T-helper 22 cell (primary cell): ENCODE data around the gene SRGAP1.

Experiments used
- DNase-seq: peaks from one replicate; pipeline ENCODE4 v3.0.0-alpha.2; 2020; ENCODE audit warnings: low read depth

SRGAP1 gene

DNA sequence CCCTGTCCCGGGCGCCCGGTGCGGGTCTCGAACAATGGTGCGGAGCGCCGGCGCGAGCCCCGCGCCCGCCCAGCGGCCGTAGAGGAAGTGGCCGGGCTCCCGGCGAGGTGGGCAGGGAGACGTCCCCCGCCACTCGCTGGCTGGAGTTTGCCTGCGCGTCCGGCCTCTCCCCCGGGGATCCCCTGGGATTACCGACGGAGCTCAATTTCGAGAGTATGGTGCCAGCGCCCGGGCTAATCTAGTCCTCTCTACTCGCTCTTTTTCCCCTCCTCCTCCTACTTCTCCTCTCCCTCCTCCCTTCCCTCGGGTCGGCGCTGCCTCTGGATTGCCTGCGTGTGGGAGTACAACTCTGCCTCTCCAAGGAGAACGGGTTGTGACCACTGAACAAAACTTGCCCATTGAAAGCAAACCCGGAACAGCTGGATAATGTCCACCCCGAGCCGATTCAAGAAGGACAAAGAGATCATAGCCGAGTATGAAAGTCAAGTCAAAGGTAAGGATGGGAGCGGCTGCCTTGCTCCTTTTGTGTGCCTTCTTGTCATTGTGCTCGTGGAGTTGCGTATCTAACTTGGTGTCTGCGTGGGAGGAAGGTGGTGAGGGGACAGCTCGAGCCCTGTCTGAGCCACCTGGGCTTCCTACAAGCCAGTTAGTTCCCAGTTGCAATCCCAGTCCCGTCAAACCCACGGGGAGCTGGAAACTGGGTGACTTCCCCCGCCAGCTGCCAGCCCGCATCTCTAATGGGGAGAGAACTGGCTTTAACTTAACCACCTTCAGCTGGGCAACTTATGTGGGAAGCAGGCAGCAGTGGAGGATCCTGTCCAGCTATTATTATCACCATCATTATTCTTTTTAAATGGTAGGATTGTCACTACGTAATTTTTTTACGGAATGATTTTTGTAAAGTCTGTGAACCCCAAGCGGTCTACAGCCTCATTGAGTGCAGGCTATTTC is at the start of gene SRGAP1:
TSS of gene SRGAP1 (plus strand) at position 310 of the 951 bp plus-strand sequence. CDS start at position 427, 117 bp downstream.
- no peak for DNase-seq

DNA sequence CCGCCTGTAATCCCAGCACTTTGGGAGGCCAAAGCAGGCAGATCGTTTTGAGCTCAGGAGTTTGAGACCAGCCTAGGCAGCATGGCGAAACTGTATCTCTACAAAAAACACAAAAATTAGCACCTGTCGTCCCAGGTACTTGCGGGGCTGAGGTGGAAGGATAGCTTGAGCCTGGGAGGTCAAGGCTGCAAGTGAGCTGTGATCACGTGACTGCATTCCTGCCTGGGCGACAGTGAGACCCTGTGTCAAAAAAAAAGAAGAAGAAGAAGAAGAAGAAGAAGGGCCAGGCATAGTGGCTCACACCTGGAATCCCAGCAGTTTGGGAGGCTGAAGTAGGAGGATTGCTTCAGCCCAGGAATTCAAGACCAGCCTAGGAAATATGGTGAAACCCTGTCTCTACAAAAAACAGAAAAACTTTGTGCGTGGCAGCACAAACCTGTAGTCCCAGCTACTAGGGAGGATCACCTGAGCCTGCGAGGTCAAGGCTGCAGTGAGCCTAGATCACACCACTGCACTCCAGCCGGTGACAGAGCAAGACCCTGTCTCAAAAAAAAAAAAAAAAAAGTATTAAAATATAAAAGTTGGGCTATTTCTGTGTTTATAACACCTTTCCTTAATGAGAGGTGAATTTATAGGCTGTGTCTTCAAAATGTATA is 49.3 kb upstream of the SRGAP1 start:
- no peak for DNase-seq

DNA sequence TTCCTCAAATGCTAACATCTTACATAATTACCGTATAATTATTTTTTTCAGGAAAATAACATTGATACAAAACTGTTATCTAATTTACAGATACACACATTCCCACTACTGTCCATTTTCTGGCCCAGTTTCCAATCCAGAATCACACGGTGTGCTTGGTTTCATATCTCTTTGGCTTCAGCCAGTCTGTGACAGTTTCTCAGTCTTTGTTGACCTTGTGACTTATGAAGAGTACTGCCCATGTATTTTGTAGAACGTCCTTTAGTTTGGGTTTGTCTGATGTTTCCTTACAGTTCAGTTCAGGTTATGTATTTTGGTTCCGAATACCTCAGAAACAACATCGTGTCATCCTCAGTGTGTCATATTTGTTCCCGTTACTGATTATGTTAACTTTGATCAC is 48.6 kb upstream of the SRGAP1 start:
- no peak for DNase-seq

DNA sequence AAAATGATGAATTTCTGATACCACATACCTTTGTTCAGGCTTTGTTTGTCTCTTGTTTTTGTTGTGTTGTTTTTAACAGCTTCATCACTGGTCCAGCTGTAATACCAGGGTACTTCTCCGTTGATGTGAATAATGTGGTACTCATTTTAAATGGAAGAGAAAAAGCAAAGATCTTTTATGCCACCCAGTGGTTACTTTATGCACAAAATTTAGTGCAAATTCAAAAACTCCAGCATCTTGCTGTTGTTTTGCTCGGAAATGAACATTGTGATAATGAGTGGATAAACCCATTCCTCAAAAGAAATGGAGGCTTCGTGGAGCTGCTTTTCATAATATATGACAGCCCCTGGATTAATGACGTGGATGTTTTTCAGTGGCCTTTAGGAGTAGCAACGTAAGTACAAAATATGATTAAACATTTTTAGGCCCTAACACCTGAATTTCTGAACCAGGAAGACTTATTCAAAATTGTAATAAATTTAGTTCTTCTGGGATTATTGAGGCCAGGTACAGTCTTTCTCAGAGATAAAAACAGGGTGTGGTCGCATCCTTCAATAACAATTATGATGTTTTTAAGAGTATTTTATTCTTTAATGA is 42.4 kb upstream of the SRGAP1 start:
- DNase-seq, result no peak

DNA sequence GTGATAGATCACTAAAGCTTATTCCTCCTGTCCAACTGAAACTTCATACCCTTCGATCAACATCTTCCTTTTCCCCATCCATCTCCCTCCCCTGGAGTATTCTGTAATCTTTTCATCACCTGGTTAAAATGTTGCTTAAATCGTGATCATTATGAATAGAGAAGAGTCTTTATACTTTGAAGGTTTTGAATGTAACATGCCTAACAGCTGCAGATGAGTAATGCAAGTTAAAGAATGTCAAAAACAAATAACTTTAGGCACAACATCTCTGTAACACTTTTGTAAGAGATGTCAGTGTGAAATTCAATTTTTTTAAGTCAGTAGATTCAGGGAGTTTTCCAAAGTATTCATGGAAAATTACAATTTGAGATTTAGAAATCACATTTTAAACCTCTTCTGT is 39.8 kb upstream of the SRGAP1 start:
- no peak for DNase-seq

DNA sequence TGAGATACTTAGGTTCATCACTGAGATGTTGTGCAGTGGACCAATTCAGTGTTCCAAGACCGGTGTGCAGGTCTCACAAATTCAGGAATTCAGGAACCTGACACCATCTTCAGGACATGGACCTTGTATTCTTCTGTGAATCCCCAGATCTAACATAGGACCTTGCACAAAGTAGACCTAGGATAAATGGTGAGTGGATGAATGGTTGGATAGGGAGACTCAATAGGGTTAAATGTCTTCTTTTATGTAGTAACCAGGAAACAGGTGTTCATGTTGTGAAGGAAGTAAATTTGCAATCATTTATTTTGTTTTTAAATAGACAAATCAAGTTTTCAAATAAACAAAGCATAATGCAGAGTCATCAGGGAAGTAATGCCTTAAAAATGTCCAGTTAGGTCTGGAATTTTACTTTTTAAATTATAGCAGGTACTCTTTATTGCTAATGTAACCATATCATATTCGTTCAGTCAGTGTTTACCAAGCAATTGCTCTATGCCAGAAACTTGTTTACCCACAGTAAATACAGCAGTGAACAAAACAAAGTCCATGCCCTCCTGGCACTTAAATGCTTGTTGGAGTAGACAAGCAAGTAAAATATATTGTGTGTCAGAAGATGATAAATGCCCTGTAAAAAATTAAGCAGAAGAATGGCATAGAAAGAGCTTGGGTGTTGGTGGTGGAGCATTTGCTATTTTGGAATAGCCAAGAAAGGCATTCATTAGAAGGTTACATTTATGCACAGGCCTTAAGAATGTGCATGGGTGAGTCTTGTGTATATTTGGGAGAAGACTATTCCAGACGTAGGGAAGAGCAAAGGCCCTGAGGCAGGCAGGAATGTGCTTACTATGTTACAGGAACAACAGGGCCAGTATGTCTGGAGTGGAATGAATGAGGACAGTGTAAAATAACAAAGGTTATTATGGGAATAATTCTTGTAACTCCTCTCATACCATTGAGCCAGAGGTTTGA is 38.5 kb upstream of the SRGAP1 start:
- DNase-seq, result no peak

DNA sequence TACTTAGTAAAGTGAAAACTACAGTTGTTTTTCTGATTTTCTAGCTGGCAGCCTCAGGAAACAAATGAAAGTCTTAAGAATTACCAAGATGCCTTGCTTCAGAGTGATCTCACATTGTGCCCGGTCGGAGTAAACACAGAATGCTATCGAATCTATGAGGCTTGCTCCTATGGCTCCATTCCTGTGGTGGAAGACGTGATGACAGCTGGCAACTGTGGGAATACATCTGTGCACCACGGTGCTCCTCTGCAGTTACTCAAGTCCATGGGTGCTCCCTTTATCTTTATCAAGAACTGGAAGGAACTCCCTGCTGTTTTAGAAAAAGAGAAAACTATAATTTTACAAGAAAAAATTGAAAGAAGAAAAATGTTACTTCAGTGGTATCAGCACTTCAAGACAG is 35.9 kb upstream of the SRGAP1 start:
- no peak for DNase-seq

DNA sequence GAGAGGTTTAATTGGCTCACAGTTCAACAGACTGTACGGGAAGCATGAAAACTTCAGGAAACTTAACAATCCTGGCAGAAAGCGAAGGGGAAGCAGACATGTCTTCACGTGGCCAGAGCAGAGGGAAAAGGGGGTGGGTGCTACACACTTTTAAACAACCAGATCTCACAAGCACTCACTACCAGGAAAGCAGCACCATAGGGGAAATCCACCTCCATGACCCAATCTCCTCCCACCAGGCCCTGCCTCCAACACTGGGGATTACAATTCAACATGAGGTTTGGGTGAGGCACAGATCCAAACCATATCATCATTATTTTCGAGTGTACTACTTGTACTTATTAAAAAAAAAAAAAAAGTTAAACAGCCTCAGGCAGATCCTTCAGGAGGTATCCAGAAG is 34.9 kb upstream of the SRGAP1 start:
- no peak for DNase-seq

DNA sequence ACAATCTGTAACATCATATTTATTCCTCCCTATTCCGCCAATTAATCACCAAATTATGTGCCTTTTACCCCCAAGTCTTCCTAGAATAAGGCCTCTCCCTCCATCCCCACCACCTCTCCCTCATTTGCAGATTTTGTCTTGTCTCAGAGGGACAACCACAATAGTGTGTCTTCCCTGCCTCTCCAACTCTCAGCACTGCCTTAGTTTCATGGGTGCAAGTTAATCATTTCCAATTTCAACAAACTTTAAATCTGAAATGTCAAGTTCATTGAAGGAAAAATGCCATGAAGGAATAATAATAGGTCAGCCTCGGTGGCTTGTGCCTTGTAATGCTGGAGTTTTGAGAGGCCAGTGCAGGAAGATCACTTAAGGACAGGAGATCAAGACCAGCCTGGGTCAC is 33.2 kb upstream of the SRGAP1 start:
- DNase-seq, result no peak

DNA sequence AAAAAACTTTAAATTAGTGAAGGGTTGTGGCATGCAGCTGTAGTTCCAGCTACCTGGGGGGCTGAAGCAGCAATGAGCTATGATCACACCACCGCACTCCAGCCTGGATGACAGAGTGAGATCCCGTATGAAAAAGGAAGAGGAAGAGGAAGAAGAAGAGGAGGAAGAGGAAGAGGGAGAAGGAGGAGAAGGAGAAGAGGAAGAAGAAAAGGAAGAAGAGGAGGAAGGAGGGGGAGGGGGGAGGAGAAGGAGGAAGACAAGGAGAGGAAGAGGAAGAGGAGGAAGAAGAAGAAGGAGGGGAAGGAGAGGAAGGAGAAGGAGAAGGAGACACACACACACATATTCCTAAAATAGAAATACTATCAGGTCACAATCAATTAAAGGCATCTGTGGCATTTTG is 32.7 kb upstream of the SRGAP1 start:
- DNase-seq, result no peak

DNA sequence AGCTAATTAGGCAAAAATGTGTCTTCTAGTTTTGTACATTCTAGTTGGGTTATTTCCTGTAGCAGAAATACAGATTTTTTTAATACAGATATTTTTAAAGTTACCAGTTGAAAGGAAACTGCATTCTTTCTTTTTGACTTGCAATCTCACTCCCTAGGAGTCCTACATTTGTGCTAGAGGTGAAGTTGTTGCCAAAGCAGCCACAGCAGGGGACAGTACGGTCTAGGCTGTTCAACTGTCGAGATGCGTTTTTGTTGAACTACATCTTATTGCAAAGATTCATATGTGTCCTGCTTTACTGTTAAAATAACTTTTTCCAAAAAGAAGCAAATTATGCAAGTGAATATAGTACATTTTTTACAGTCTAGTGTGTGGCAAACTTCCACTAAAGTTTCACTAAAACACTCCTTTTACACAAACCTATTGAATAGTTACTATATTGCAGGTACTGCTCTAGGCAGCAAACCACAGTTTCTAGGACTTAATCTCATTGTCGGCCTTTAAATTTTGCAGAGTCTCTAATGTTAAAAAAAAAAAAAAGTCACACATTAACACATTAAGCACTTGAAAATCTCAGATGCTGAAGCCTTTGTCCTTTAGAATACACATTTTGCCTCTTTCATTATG is 30.2 kb upstream of the SRGAP1 start:
- DNase-seq, result no peak

DNA sequence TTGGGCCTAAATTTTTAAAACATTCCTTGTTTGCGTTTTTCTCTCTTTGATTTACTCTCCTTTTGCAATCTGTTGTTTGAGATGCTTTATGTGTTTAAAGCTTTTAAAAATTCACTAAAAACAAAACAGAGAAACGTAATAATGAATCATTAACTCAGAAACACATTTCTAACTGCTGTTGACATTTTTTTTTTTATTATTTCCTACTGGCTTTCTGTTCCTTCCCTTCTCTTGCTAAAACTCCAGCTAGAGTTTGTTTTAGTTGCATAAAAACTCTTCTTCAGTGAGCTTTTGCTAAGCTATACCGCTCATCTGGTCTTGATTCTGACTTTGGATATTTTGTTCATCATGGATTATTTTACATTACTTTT is 29.0 kb upstream of the SRGAP1 start:
- DNase-seq, result no peak

DNA sequence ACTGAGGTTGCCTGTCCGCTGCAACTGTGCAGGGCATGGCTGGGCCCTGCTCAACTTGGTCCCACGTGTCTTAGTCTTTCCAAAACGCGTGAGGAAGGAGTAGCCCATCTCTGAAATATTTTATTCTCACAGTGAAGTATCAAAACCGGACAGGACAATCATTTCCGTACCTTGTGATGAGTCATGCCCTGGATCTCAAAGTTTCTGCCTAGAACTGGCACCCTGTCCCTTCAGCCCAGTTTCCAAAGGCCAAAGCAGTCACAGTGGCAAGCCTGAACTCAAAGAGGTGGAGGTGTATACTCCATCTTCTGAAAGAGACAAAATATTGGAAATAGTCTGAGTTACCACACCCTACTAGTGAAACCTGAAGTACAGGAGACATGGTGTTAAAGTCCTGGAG is 28.5 kb upstream of the SRGAP1 start:
- no peak for DNase-seq

DNA sequence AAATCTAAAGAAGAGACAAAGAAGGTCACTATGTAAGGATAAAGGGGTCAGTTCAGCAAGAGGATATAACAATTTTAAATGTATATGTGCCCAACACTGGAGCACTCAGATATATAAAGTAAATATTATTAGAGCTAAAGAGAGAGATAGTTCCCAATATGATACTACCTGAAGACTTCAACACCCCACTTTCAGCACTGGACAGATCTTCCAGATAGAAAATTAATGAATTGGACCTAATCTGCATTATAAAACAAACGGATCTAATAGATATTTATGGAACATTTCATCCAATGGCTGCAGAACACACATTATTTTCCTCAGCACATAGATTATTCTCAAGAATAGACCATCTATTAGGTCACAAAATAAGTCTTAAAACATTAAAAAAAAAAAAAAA is 24.1 kb upstream of the SRGAP1 start:
- no peak for DNase-seq

DNA sequence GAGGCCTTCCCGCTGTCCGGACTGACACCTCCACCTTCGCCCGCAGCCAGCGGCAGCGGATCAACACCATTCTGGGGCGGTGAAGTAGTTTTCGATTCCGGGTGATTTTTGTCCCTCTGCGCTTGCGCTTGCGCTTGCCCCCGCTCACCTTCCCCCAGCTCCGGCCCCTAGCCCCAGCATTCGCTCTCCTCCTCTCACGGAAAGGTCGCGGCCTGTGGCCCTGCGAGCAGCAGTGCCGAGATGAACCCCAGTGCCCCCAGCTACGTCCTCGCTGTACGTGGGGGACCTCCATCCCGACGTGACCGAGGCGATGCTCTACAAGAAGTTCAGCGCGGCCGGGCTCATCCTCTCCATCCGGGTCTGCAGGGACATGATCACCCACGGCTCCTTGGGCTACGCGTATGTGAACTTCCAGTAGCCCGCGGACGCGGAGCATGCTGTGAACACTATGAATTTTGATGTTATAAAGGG is 22.7 kb upstream of the SRGAP1 start:
- no peak for DNase-seq

DNA sequence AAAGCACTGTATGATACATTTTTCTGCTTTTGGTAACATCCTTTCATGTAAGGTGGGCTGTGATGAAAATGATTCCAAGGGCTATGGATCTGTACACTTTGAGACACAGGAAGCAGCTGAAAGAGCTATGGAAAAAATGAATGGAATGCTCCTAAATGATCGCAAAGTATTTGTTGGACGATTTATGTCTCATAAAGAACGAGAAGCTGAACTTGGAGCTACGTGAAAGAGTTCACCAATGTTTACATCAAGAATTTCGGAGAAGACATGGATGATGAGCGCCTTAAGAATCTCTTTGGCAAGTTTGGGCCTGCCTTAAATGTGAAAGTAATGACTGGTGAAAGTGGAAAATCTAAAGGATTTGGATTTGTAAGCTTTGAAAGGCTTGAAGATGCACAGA is 22.1 kb upstream of the SRGAP1 start:
- no peak for DNase-seq

DNA sequence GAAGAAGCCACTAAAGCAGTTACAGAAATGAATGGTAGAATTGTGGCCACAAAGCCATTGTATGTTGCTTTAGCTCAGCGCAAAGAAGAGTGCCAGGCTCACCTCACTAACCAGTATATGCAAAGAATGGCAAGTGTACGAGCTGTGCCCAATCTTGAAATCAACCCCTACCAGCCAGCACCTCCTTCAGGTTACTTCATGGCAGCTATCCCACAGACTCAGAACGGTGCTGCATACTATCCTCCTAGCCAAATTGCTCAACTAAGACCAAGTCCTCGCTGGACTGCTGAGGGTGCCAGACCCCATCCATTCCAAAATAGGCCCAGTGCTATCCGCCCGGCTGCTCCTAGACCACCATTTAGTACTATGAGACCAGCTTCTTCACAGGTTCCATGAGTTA is 21.5 kb upstream of the SRGAP1 start:
- DNase-seq, result no peak

DNA sequence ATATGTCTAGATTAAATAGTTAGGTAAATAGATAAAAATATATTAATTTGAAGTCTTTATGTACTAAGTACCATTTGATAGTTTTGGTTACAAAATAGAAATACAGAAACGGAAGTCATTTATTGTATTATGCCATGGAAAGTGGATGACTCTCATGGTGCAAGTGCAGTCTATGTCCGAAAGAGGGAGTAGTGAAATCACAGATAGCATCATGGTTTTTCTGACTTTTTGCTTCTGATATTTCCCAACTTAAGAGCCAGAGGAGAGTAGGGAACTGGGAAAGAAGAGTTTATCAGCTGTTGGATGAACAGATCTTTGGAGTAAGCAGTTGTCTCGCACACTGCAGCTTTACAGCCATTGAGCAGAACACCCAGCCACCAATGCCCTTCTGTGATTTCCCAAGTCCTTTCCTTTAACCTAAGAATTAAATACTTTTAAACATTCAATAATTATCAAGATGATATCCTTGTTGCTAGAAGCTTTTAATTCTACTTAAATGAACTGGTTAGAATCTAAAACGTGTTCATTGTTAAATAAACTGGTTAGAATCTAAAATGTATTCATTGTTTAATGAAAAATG is 18.4 kb upstream of the SRGAP1 start:
- no peak for DNase-seq

DNA sequence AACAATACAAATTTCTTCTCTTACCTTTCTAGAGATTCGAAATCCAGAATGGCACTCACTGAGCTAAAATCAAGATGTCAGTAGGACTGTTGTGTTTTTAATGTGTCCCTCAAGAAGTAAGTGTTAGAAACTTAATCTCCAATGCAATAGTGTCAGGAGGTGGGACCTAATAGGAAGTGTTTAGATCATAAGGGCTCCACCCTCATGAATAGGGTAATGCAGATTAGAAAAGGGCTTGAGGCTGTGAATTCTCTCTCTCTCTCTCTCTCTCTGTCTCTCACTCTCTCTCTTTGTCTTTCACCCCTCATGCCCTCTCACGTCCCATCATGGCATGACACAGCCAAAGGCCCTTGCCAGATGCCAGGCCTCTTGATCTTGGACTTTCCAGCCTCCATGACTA is 15.6 kb upstream of the SRGAP1 start:
- no peak for DNase-seq

DNA sequence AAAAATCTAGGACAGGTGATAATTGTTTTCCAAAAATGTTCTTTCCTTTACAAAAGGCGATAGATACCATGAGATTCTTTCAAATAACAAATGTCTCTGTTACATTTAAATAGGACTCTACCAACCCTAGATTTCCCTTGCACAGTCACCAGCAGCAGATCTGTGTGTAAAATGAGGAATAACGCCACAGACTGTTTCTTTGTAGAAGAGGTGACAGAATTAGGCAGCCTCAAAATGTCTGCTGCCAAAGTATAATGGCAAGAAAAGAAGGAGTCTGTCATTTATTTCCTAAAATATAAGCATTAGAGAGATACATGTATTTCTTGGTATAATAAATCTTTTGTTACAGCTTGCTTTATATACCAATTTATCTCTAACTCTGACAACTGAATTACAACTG is 8.5 kb upstream of the SRGAP1 start:
- no peak for DNase-seq

DNA sequence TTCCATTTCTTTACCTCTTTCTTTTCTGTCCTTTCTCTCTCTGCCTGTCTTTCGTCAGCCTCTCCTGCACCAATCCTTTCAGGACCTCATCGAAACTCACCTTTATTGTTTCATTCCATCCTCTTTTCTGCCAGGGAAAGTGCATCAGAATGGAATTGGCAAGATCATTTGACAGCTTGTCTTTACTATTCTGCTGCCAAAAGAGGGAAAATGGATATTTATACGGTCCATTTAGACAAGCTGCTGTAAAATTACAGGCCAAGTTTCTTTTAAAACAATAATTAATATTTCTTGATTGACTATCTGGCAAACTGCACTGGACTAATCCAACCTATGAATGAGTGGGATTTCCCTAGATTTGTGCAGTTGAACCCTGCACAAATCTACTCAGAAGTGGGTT is 7.6 kb upstream of the SRGAP1 start:
- DNase-seq, result no peak
